ENCODE data around the gene METTL6.
"Not testable (repeated sequence)": the region's sequence is repeated elsewhere in the genome, so short reads cannot be mapped to it uniquely, and the experiment has no call there.

Gene METTL6, protein sequence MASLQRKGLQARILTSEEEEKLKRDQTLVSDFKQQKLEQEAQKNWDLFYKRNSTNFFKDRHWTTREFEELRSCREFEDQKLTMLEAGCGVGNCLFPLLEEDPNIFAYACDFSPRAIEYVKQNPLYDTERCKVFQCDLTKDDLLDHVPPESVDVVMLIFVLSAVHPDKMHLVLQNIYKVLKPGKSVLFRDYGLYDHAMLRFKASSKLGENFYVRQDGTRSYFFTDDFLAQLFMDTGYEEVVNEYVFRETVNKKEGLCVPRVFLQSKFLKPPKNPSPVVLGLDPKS

GRCh38 chr3:15427182-15427880 is at the start of gene METTL6, which contains the start of gene EAF1:
Gene METTL6, minus strand, starts transcription at chr3:15427544. Its CDS starts 1,033 bp downstream, at chr3:15426511.
Gene EAF1, plus strand, starts transcription at chr3:15427598. Its CDS starts 182 bp downstream, at chr3:15427780.
- FAIRE-seq, result no peak

- no peak for FAIRE-seq
These were observed 49.0 kb upstream of the METTL6 start for GRCh38 chr3:15476378-15476777.

DNA sequence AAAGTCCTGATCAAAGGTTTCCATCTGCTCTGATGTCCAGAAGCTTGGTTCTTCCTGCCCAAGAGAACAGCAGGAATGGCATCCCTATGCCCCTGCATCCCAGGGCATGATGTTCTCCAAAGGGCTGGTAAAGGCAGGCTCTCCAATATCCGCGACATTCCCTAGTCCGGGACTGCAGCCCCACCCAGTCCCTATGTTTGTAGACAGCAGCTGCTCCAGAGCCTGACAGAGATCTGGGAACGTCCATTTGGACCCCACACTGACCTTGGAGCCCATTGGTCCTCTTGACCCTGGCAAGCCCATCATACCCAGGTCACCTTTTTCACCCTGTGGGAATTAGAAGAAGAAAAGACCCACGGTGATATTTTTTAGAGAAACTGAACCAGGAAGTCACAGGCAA is 47.8 kb upstream of the METTL6 start:
- FAIRE-seq, result no peak

DNA sequence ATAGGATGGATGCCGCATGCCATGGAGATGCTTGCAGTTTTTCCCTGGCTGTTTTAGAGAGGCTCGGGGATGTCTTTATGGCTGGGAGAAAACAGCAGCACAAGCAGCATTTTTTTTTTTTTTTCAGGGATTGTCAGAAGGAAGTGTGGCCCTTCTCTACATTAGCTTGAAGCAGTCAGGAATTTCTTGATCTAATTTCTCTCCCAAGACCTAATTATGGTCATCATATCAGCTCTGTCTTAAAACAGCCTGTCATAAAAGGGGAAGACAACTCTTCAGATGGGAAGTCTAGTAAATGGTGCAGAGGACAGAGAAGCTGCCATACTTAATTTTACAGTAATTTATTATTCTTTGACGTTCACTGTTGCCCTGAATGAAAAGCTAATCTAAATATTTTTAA is 44.5 kb upstream of the METTL6 start:
- FAIRE-seq, result no peak

DNA sequence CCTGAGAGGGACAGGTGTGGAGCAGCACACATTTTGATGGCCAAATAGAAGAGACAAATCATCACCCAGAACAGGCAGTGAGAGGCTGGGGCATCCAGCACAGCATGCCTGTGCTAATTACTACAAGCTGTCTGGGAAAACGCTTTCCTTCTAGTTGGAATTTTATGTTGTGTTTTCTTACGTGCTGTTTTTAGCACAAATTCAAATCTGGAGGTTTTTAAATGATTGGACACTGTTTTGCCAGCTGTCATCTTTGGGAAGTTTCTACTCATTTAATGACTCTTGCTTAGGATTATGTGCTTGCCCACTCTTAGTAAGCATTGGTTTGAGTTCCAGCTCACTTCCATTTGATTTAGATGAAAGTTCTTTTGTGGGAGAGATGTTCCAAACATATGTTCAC is 43.5 kb upstream of the METTL6 start:
- FAIRE-seq, result no peak

- no peak for FAIRE-seq
These were observed 42.9 kb upstream of the METTL6 start for GRCh38 chr3:15470261-15470660.

- FAIRE-seq, result no peak
These were observed 40.2 kb upstream of the METTL6 start for GRCh38 chr3:15467227-15468181.

GRCh38 chr3:15465876-15466585 is 38.7 kb upstream of the METTL6 start:
- FAIRE-seq, result no peak

DNA sequence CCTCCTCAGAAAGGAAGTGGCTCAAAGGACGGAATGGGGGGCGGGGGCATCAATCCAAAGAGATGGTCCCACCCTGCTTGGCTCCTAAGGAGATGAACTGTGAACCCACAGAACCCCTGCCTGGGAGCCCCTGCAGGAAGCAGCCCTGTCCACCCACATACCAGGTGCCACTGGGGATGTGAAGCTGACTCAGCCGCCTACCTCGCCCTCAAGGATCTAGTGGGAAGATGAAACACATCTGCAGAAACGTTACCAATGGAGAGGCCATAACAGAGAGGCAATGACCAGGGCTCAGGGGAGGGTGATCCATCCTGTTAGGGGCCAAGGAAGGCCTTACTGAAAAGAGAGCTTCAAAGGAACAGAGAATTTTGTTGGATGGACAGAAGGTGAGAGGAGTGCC is 35.1 kb upstream of the METTL6 start:
- FAIRE-seq, result no peak

- no peak for FAIRE-seq
These were observed 33.7 kb upstream of the METTL6 start for GRCh38 chr3:15460891-15461531.

- no peak for FAIRE-seq
These were observed 31.0 kb upstream of the METTL6 start for GRCh38 chr3:15458212-15458780.

- FAIRE-seq, result not testable (repeated sequence)
These were observed 29.6 kb upstream of the METTL6 start for GRCh38 chr3:15456915-15457314.

GRCh38 chr3:15456321-15456720 is 29.0 kb upstream of the METTL6 start:
- no peak for FAIRE-seq

DNA sequence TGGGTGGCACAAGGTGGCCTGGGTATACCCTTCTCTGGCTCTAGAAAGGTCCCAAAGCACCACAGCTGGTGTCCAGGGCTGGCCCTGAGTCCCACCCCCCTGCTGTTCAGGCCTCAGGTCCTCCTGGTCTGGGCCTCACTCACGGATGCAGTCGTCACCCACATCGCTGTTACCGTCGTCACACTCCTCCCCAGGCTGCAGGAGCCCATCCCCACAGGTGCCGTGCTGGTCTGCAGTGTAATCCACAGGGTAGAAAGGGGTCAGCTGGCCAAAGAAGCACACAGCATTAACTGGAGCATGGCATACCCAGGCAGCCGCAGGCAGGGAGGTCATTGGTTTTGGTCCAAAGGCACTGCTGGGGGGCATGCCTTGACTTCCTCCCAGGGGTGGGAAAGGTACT is 28.4 kb upstream of the METTL6 start:
- no peak for FAIRE-seq

DNA sequence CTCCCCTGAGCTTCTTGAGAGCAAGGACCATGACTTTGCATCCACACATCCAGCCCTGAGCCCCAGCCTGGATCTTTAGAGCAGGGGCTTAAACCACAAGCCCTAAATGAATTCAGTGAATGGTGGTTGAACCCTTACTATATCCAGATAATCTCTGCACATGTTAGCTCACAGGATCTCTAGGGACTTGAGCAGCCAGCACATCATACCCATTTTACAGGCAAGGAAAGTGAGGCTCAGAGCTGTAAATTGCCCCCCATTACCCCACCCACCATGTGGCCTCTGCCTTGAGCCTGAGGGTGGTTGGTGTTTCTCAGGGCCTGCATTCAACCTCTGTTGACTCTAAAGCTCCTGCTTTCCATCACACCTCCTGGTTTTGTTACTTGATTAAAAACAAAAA is 27.6 kb upstream of the METTL6 start:
- no peak for FAIRE-seq

- FAIRE-seq, result no peak
These were observed 26.8 kb upstream of the METTL6 start for GRCh38 chr3:15453991-15454625.

DNA sequence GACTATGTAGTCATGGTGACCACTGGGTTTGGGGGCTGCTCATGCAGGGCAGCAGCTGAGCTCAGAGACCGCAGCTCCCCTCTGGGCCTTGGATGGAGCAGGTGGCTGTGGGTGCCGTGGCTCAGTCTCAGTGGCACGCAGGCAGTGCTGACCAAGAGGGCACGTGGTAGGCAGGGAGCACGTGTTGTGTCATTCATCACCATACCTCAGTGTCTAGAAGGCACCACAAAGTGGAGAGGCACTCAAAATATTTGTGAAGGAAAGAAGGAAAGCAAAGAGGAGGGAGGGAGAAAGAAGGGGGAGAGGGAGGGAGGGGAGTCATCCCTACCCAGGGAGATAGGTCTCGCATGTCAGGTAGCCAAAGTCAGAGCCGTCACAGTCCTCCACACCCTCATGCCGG is 26.2 kb upstream of the METTL6 start:
- no peak for FAIRE-seq

DNA sequence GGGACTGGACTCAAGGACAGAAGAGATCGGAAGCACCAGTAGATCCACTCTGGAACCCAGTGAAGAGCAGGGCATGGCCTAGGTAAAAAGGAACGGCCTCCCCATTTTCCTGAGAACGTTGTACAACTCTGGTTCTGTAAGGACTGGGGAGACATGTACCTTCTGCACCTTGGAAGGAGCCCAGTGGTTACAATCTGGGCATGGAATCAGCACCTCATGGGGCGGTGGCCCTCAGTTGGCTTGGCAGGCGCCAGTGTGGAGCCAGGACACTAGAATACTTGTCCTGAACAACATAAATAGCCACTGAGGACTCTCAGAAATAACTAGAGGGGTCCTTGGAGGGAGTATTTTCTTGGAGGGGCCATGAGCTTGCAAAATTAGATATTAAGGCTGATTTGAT is 25.6 kb upstream of the METTL6 start:
- FAIRE-seq, result no peak

GRCh38 chr3:15452156-15452555 is 24.8 kb upstream of the METTL6 start:
- FAIRE-seq, result no peak

GRCh38 chr3:15451216-15452113 is 24.1 kb upstream of the METTL6 start:
- no peak for FAIRE-seq

All from colon (tissue), 2 donors.